Omental fat pad (tissue), 4 donors: ENCODE results near the gene RNF207. TPM values are rescaled to one million over a fixed set of nuclear protein-coding genes. Genes with fewer than 3 reads are reported as not detected.

Source experiments
- ATAC-seq: fragments of 150-250 bp; one replicate; pipeline ENCODE4 v1.9.1; 2016; ENCODE audit warnings: mild to moderate bottlenecking, moderate library complexity; ENCODE audit not compliant: low FRiP score
- DNase-seq: peaks from one replicate; pipeline ENCODE4 v3.0.0-alpha.2; 2019; ENCODE audit warnings: low spot score
- CTCF ChIP-seq, 3 donors: fragments of 450-650 bp; IDR thresholded peaks; one replicate each; pipeline ENCODE4 v1.5.1; 2016 to 2017; ENCODE audit warnings: antibody characterized with exemption in 3 of 3, mild to moderate bottlenecking in 3 of 3, moderate library complexity in 2 of 3
- total RNA-seq, 4 donors: library from RNA; depleted of rRNA; stranded (reverse); fragments of >200 nt; gene quantifications; one replicate each; pipeline ENCODE4 v1.1.0, GENCODE V29; 2016

RNF207 gene
- total RNA-seq, 4 donors from 2014 or later: 5.2 to 48.2 (median 9.5) TPM

GRCh38 chr1:6174621-6175410 is 31.1 kb upstream of the RNF207 start:
- no peak for TF ChIP-seq CTCF (IDR thresholded peaks at IDR 0.05)
- DNase-seq (no peak), ATAC-seq (no peak)

- ATAC-seq (no peak), DNase-seq (no peak)
- TF ChIP-seq CTCF (IDR thresholded peaks at IDR 0.05): no peak
These were observed 30.5 kb upstream of the RNF207 start for GRCh38 chr1:6175411-6175828.

GRCh38 chr1:6176779-6177178 is 29.1 kb upstream of the RNF207 start:
- ATAC-seq (no peak), DNase-seq (no peak)
- TF ChIP-seq CTCF (IDR thresholded peaks at IDR 0.05): no peak

GRCh38 chr1:6177681-6178380 is 28.1 kb upstream of the RNF207 start:
- ATAC-seq (no peak), DNase-seq (no peak)
- no peak for TF ChIP-seq CTCF (IDR thresholded peaks at IDR 0.05)

GRCh38 chr1:6178751-6179563 is 27.0 kb upstream of the RNF207 start:
- no peak for ATAC-seq
- no peak for DNase-seq
- no peak for TF ChIP-seq CTCF (IDR thresholded peaks at IDR 0.05)

GRCh38 chr1:6179564-6180175 is 26.2 kb upstream of the RNF207 start:
- TF ChIP-seq CTCF (IDR thresholded peaks at IDR 0.05): no peak

More at GRCh38 chr1:6179564-6180175, 26.2 kb upstream of the RNF207 start:
- ATAC-seq (no peak), DNase-seq (no peak)
